ENCODE results near the gene PHF19. TPM values are rescaled to one million over a fixed set of nuclear protein-coding genes. Genes with fewer than 3 reads are reported as not detected.

Gene PHF19
- total and polyA plus RNA-seq, 2 donors (not counting 3 experiments of a cell fraction or from before 2014, with no cell fraction given) = 102 to 153 TPM

- TF ChIP-seq POLR2A (IDR thresholded peaks at IDR 0.05; ENCODE audit: low read depth, low read length) = no peak
- no peak for TF ChIP-seq MAX (IDR thresholded peaks at IDR 0.05; ENCODE audit: insufficient read depth, insufficient read length)
- TF ChIP-seq POLR2AphosphoS5 (IDR thresholded peaks at IDR 0.05; ENCODE audit: insufficient read depth, low read depth, low read length) = no peak
- TF ChIP-seq MYC (IDR thresholded peaks at IDR 0.05; ENCODE audit: low read depth, low read length) = no peak
- no peak for TF ChIP-seq GATA2 (IDR thresholded peaks at IDR 0.05; ENCODE audit: insufficient read depth, insufficient read length, low read depth, low read length)
- TF ChIP-seq JUN (IDR thresholded peaks at IDR 0.05; ENCODE audit: borderline replicate concordance, insufficient read depth, insufficient read length, low read depth) = no peak
- TF ChIP-seq FOS (IDR thresholded peaks at IDR 0.05; ENCODE audit: borderline replicate concordance, insufficient read depth, low read length) = no peak
- TF ChIP-seq CTCF (IDR thresholded peaks at IDR 0.05; ENCODE audit: extremely low read depth in 1 of 2, insufficient read depth in 1 of 2, low read depth in 1 of 2, low read length in 2 of 2) = no peak
- no peak for TF ChIP-seq EZH2 (IDR thresholded peaks at IDR 0.05; ENCODE audit: borderline replicate concordance, low read depth, low read length, severe bottlenecking)
- Histone ChIP-seq H2AFZ (ENCODE audit: low read depth, low read length) (no peak overlapping the region), H3K4me2 (ENCODE audit: insufficient read depth, low read length) (no peak overlapping the region), H4K20me1 (replicated peaks; ENCODE audit: control insufficient read depth, extremely low read depth, insufficient read depth, low read length) (no peaks in the 10 kb centered on the region), H3K9me3 (replicated peaks; ENCODE audit: control insufficient read depth, insufficient read depth, low read length) (no peaks in the 10 kb centered on the region), H3K27ac (ENCODE audit: insufficient read depth, low read depth, low read length) (no peak overlapping the region), H3K9me1 (replicated peaks; ENCODE audit: control insufficient read depth, extremely low read depth, insufficient read depth, low read length) (no peaks in the 10 kb centered on the region), H3K79me2 (ENCODE audit: control insufficient read depth, insufficient read depth, low read length) (no peaks in the 10 kb centered on the region), H3K4me1 (ENCODE audit: control insufficient read depth, extremely low read depth, insufficient read depth, low read length) (no peaks in the 10 kb centered on the region), H3K4me3 (replicated peaks in 1 of 3; ENCODE audit: insufficient read depth in 1 of 3, low read depth in 1 of 3, low read length in 3 of 3) (no peak overlapping the region), H3K9ac (replicated peaks; ENCODE audit: extremely low read depth, insufficient read depth, low read length) (no peak overlapping the region), H3K27me3 (ENCODE audit: control insufficient read depth in 2 of 2, insufficient read depth in 2 of 2, low read length in 2 of 2) (no peaks in the 10 kb centered on the region), H3K36me3 (ENCODE audit: control insufficient read depth in 2 of 2, extremely low read depth in 1 of 2, insufficient read depth in 2 of 2, low read length in 2 of 2) (peaks cover 27 to 36% of the 10 kb centered on the region in 2 experiments)
- FAIRE-seq (no peak), DNase-seq (ENCODE audit: low read depth, low spot score) (no peak)
- ChIA-PET POLR2A (no interaction called here), CTCF (interaction anchor here (5.7 kb wide), 1 partner anchor 13 kb away, joined by 22 read pairs; no protein-coding TSS in a partner anchor)
- intact Hi-C loops (cut with micrococcal nuclease) (no loop called here), dilution Hi-C loops (cut with MboI; ENCODE audit: extremely low pct_ligation_motif_present, low sequenced_read_pairs) (no loop called here)
- BruUV-seq (replicated peaks) = no TSS peak
Observed at GRCh38 chr9:120860083-120860482, 16.9 kb downstream of the PHF19 start.
